ENCODE results near the gene ATXN7L1. TPM values are rescaled to one million over a fixed set of nuclear protein-coding genes. Genes with fewer than 3 reads are reported as not detected.

ATXN7L1 gene
- total and polyA plus RNA-seq, 2 of the 8 experiments (the other 6 are each of a cell fraction or from before 2014, with no cell fraction given): 14.3 to 34.0 TPM

DNA sequence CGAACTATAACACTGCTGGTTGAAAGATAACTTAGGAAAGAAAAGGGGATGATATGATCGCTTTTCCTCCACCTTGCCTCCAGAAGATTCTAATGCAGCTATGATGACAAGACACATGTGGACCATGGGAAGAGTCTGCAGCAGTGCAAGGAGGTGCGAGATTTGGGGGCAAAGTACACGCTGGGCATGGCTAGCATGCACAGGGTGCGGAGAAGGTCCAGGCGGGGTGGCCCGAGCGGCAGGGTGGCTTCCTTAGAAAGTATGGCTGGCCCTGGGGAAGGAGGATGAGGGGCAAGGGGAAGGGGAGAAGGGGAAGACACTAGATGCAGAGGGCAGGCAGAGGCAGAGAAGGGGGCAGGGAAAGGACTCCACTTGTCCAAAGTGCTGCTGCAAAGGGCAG is 15.6 kb downstream of the ATXN7L1 start (continued):
- TF ChIP-seq USF2 (IDR thresholded peaks at IDR 0.05; ENCODE audit: low read length) (no peak), ASH2L (IDR thresholded peaks at IDR 0.05; ENCODE audit: low read length) (no peak), RBBP5 (IDR thresholded peaks at IDR 0.05; ENCODE audit: borderline replicate concordance, low read depth, low read length) (no peak), KDM5A (IDR thresholded peaks at IDR 0.05; ENCODE audit: low read length) (no peak)

All from H1 (cell line).